ENCODE data around the gene DDX24.

Gene DDX24

DNA sequence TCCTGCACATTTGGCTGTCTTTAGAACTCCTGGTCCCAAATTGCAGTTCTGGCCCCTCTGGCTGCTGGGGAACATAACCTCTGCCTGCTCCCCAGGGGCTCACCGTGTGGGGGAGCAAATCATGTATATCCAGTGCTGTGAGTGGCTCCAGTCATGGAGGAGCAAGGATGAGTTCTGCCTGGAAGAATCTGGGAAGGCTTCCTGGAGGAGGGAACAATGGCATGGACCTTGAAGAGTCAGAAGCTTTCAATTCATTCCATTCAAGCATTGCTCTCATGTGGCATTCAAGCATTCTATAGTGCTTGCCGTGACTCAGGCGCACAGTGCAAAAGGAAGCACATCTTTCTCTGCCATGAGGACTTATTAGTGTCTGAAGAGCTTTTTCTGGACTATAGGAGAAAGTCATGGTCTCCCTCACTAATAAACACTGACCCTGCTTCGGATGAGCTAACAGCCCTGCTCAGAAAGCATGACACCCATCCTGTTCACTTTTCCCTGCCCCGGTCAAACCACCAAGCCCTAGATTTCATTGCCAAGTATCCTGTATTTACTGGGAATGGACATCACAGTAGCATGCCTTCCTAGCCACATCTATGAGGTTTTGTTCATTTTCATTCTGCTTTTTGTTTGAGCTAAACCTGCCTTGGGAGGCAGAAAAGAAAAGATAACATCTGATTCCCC, 33.0 kb upstream of the DDX24 start:
- H3K36me3 ChIP-seq (ENCODE audit: control insufficient read depth, insufficient read depth, low read length), result no peaks in the 10 kb centered on the region
- no peak for DNase-seq (ENCODE audit: low read depth, low spot score)
- no peak overlapping the region for H3K4me3 ChIP-seq (ENCODE audit: low read length)
- H3K27ac ChIP-seq (ENCODE audit: low read length), result no peak overlapping the region
- no peaks in the 10 kb centered on the region for H3K4me1 ChIP-seq (ENCODE audit: control insufficient read depth, insufficient read depth, low read length)
- no CpG with 5 or more reads among the region's 5 CpGs for WGBS (ENCODE audit: insufficient coverage, insufficient read length)
- no peaks in the 10 kb centered on the region for H3K9me3 ChIP-seq (ENCODE audit: control insufficient read depth, insufficient read depth, low read length)
- no peaks in the 10 kb centered on the region for H3K27me3 ChIP-seq (ENCODE audit: control insufficient read depth, insufficient read depth, low read length)

DNA sequence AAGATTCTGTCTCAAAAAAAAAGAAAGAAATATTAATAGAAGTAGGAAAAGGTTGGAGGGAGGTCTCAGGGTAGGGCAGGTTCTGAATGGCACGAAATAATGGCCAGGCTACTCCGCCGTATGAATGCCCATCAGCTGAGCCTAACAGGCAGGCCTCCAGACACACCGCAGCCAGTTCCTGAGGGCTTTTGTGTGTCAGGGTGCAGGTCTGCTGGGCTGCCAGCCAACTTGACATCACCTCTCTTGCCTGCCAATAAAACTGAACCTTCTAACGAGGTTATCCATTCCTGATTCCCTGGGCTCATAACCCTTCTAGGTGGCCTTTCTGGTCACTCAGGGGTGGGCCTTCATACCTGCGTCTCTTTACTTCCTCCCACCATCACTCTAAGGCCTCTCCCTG, 32.5 kb upstream of the DDX24 start:
- no peak overlapping the region for H3K27ac ChIP-seq (ENCODE audit: low read length)
- no peaks in the 10 kb centered on the region for H3K27me3 ChIP-seq (ENCODE audit: control insufficient read depth, insufficient read depth, low read length)
- no peaks in the 10 kb centered on the region for H3K36me3 ChIP-seq (ENCODE audit: control insufficient read depth, insufficient read depth, low read length)
- no peaks in the 10 kb centered on the region for H3K9me3 ChIP-seq (ENCODE audit: control insufficient read depth, insufficient read depth, low read length)
- no CpG with 5 or more reads among the region's 6 CpGs for WGBS (ENCODE audit: insufficient coverage, insufficient read length)
- no peak for DNase-seq (ENCODE audit: low read depth, low spot score)
- H3K4me3 ChIP-seq (ENCODE audit: low read length), result no peak overlapping the region
- no peaks in the 10 kb centered on the region for H3K4me1 ChIP-seq (ENCODE audit: control insufficient read depth, insufficient read depth, low read length)

DNA sequence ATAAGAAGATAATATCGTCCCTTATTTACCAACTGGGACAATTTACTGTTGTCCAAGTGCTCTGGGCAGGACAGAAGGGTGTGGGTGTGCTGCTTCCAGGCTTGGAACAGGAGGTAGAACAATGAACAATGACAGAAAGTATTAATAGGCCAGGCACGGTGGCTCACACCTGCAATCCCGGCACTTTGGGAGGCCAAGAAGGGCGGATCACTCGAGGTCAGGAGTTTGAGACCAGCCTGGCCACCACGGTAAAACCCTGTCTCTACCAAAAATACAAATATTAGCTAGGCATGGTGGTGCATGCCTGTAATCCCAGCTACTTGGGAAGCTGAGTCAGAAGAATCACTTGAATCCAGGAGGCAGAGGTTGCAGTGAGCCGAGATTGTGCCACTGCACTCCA, 32.1 kb upstream of the DDX24 start:
- no peak overlapping the region for H3K4me3 ChIP-seq (ENCODE audit: low read length)
- no peak overlapping the region for H3K27ac ChIP-seq (ENCODE audit: low read length)
- DNase-seq (ENCODE audit: low read depth, low spot score), result no peak
- no peaks in the 10 kb centered on the region for H3K36me3 ChIP-seq (ENCODE audit: control insufficient read depth, insufficient read depth, low read length)
- no peaks in the 10 kb centered on the region for H3K27me3 ChIP-seq (ENCODE audit: control insufficient read depth, insufficient read depth, low read length)
- WGBS (ENCODE audit: insufficient coverage, insufficient read length), result no CpG with 5 or more reads among the region's 7 CpGs
- H3K4me1 ChIP-seq (ENCODE audit: control insufficient read depth, insufficient read depth, low read length), result no peaks in the 10 kb centered on the region
- H3K9me3 ChIP-seq (ENCODE audit: control insufficient read depth, insufficient read depth, low read length), result no peaks in the 10 kb centered on the region

GRCh38 chr14:94112513-94113063, 31.6 kb upstream of the DDX24 start:
- WGBS (ENCODE audit: insufficient coverage, insufficient read length), result no CpG with 5 or more reads among the region's 6 CpGs
- H3K9me3 ChIP-seq (ENCODE audit: control insufficient read depth, insufficient read depth, low read length), result no peaks in the 10 kb centered on the region
- no peak for DNase-seq (ENCODE audit: low read depth, low spot score)

DNA sequence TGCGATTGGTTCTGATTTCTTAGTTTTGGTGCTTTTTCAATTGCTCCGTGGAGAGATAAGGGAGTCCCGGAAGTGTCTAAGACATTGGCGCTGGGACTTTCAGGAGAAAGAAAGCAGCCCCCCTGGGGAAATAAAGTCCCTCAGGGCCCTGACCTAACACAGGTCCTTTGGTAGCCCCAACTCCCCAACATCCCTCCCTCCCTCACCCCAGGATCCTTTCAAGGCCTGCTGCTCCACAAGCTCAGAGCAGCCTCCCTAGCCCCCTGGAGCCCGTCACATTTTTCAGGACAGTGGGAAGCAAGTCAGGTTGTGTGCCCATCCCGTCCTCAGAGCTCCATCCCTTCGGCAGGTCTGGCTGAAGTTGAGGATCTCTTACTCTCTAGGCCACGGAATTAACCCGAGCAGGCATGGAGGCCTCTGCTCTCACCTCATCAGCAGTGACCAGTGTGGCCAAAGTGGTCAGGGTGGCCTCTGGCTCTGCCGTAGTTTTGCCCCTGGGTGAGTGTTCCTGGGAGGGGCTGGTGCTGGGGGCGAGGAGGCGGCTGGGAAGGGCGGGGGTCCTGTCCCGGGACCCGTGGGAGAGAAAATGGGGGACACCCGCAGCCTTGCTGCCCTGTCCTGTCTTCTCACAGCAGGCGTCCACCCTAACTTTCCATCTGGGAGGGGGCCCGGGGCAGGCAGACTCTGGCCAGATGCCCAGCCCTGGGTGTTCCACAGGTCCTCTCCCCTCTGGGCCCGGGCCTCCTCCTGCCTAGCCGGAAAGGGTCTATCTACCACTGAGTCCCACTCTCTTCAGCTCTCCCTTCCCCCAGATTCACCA, 30.5 kb upstream of the DDX24 start:
- WGBS (ENCODE audit: insufficient coverage, insufficient read length), result no CpG with 5 or more reads among the region's 20 CpGs
- DNase-seq (ENCODE audit: low read depth, low spot score), result no peak
- H3K36me3 ChIP-seq (ENCODE audit: control insufficient read depth, insufficient read depth, low read length), result no peaks in the 10 kb centered on the region
- no peaks in the 10 kb centered on the region for H3K9me3 ChIP-seq (ENCODE audit: control insufficient read depth, insufficient read depth, low read length)
- no peaks in the 10 kb centered on the region for H3K4me1 ChIP-seq (ENCODE audit: control insufficient read depth, insufficient read depth, low read length)
- H3K27ac ChIP-seq (ENCODE audit: low read length), result no peak overlapping the region
- no peak overlapping the region for H3K4me3 ChIP-seq (ENCODE audit: low read length)
- H3K27me3 ChIP-seq (ENCODE audit: control insufficient read depth, insufficient read depth, low read length), result no peaks in the 10 kb centered on the region

More at GRCh38 chr14:94112513-94113063, 31.6 kb upstream of the DDX24 start:
- Histone ChIP-seq H3K36me3 (ENCODE audit: control insufficient read depth, insufficient read depth, low read length) (no peaks in the 10 kb centered on the region), H3K4me1 (ENCODE audit: control insufficient read depth, insufficient read depth, low read length) (no peaks in the 10 kb centered on the region), H3K4me3 (ENCODE audit: low read length) (no peak overlapping the region), H3K27me3 (ENCODE audit: control insufficient read depth, insufficient read depth, low read length) (no peaks in the 10 kb centered on the region), H3K27ac (ENCODE audit: low read length) (no peak overlapping the region)

GRCh38 chr14:94110552-94111181, 29.7 kb upstream of the DDX24 start, which contains the start of gene IFI27:
Gene IFI27, plus strand, starts transcription at chr14:94110736.
- DNase-seq (ENCODE audit: low read depth, low spot score), result no peak
- Histone ChIP-seq H3K27ac (ENCODE audit: low read length) (no peak within 1 kb of the TSS), H3K4me1 (ENCODE audit: control insufficient read depth, insufficient read depth, low read length) (no peaks in the 10 kb centered on the region), H3K9me3 (ENCODE audit: control insufficient read depth, insufficient read depth, low read length) (no peaks in the 10 kb centered on the region), H3K27me3 (ENCODE audit: control insufficient read depth, insufficient read depth, low read length) (no peaks in the 10 kb centered on the region), H3K4me3 (ENCODE audit: low read length) (no peak within 1 kb of the TSS), H3K36me3 (ENCODE audit: control insufficient read depth, insufficient read depth, low read length) (no peaks in the 10 kb centered on the region)
- no CpG with 5 or more reads among the region's 14 CpGs for WGBS (ENCODE audit: insufficient coverage, insufficient read length)

- no CpG with 5 or more reads among the region's 2 CpGs for WGBS (ENCODE audit: insufficient coverage, insufficient read length)
- no peaks in the 10 kb centered on the region for H3K9me3 ChIP-seq (ENCODE audit: control insufficient read depth, insufficient read depth, low read length)
Observed at GRCh38 chr14:94109915-94110250, 28.9 kb upstream of the DDX24 start.

GRCh38 chr14:94104731-94105130, 23.7 kb upstream of the DDX24 start:
- Histone ChIP-seq H3K4me1 (ENCODE audit: control insufficient read depth, insufficient read depth, low read length) (no peaks in the 10 kb centered on the region), H3K27ac (ENCODE audit: low read length) (no peak overlapping the region), H3K4me3 (ENCODE audit: low read length) (no peak overlapping the region), H3K36me3 (ENCODE audit: control insufficient read depth, insufficient read depth, low read length) (no peaks in the 10 kb centered on the region), H3K27me3 (ENCODE audit: control insufficient read depth, insufficient read depth, low read length) (no peaks in the 10 kb centered on the region), H3K9me3 (ENCODE audit: control insufficient read depth, insufficient read depth, low read length) (no peaks in the 10 kb centered on the region)
- WGBS (ENCODE audit: insufficient coverage, insufficient read length), result no CpG with 5 or more reads among the region's 10 CpGs
- no peak for DNase-seq (ENCODE audit: low read depth, low spot score)

More at GRCh38 chr14:94109915-94110250, 28.9 kb upstream of the DDX24 start:
- no peaks in the 10 kb centered on the region for H3K36me3 ChIP-seq (ENCODE audit: control insufficient read depth, insufficient read depth, low read length)
- no peak overlapping the region for H3K4me3 ChIP-seq (ENCODE audit: low read length)
- no peak overlapping the region for H3K27ac ChIP-seq (ENCODE audit: low read length)
- H3K27me3 ChIP-seq (ENCODE audit: control insufficient read depth, insufficient read depth, low read length), result no peaks in the 10 kb centered on the region
- no peaks in the 10 kb centered on the region for H3K4me1 ChIP-seq (ENCODE audit: control insufficient read depth, insufficient read depth, low read length)
- no peak for DNase-seq (ENCODE audit: low read depth, low spot score)

GRCh38 chr14:94103554-94104150, 22.6 kb upstream of the DDX24 start:
- Histone ChIP-seq H3K27ac (ENCODE audit: low read length) (no peak overlapping the region), H3K27me3 (ENCODE audit: control insufficient read depth, insufficient read depth, low read length) (no peaks in the 10 kb centered on the region), H3K36me3 (ENCODE audit: control insufficient read depth, insufficient read depth, low read length) (no peaks in the 10 kb centered on the region), H3K4me3 (ENCODE audit: low read length) (no peak overlapping the region), H3K4me1 (ENCODE audit: control insufficient read depth, insufficient read depth, low read length) (no peaks in the 10 kb centered on the region), H3K9me3 (ENCODE audit: control insufficient read depth, insufficient read depth, low read length) (no peaks in the 10 kb centered on the region)
- no peak for DNase-seq (ENCODE audit: low read depth, low spot score)
- no CpG with 5 or more reads among the region's 7 CpGs for WGBS (ENCODE audit: insufficient coverage, insufficient read length)
